ENCODE data around the gene FRMPD2. TPM values are rescaled to one million over a fixed set of nuclear protein-coding genes. Genes with fewer than 3 reads are reported as not detected.

The FRMPD2 gene
- total RNA-seq, 5 donors from 2014 or later (not counting 1 experiment from before 2014, with no cell fraction given): 0.43 TPM; not detected in 4

GRCh38 chr10:48279081-48279751, 4.7 kb upstream of the FRMPD2 start:
- ATAC-seq (replicated peaks in 1 of 4) (no peak), DNase-seq (no peak)
- Mint-ChIP-seq H3K9me3 (peaks cover 9 to 10% (median 9%) of the 10 kb centered on the region in 3 donors), H3K27ac (no peak overlapping the region), H3K36me3 (no peaks in the 10 kb centered on the region), H3K4me3 (no peak overlapping the region), H3K4me1 (no peaks in the 10 kb centered on the region), H3K27me3 (peaks cover 9 to 24% of the 10 kb centered on the region in 2 donors)
- peaks cover 0 to 4% of the 10 kb centered on the region in 2 experiments for H3K27me3 ChIP-seq (replicated peaks in 1 of 2; ENCODE audit: control insufficient read depth in 2 of 2, extremely low read depth in 1 of 2, insufficient read depth in 2 of 2, low read length in 1 of 2)
- H3K36me3 ChIP-seq (ENCODE audit: control insufficient read depth in 2 of 2, extremely low read depth in 1 of 2, insufficient read depth in 1 of 2, low read length in 1 of 2): no peaks in the 10 kb centered on the region
- no peak overlapping the region for H3K4me3 ChIP-seq (ENCODE audit: control insufficient read depth in 1 of 2, extremely low read depth in 1 of 2, low read length in 1 of 2)
- CTCF ChIA-PET: no interaction called here
- POLR2A ChIA-PET: no interaction called here
- WGBS (ENCODE audit: insufficient coverage): no CpG with 5 or more reads among the region's 2 CpGs
- H3K27ac ChIP-seq (ENCODE audit: low read length): no peak overlapping the region
- no peaks in the 10 kb centered on the region for H3K4me1 ChIP-seq (ENCODE audit: control insufficient read depth in 1 of 2, extremely low read depth in 1 of 2, insufficient read depth in 2 of 2, low read length in 2 of 2)
- no peaks in the 10 kb centered on the region for H3K9me3 ChIP-seq

- CTCF ChIA-PET: no interaction called here
- H3K27me3 Mint-ChIP-seq: peaks cover 9 to 21% of the 10 kb centered on the region in 2 donors
- Histone ChIP-seq H3K9me3 (no peaks in the 10 kb centered on the region), H3K4me3 (ENCODE audit: control insufficient read depth in 1 of 2, extremely low read depth in 1 of 2, low read length in 1 of 2) (no peak overlapping the region), H3K27ac (ENCODE audit: low read length) (no peak overlapping the region), H3K4me1 (ENCODE audit: control insufficient read depth in 1 of 2, extremely low read depth in 1 of 2, insufficient read depth in 2 of 2, low read length in 2 of 2) (no peaks in the 10 kb centered on the region), H3K27me3 (replicated peaks in 1 of 2; ENCODE audit: control insufficient read depth in 2 of 2, extremely low read depth in 1 of 2, insufficient read depth in 2 of 2, low read length in 1 of 2) (peaks cover 0 to 4% of the 10 kb centered on the region in 2 experiments), H3K36me3 (ENCODE audit: control insufficient read depth in 2 of 2, extremely low read depth in 1 of 2, insufficient read depth in 1 of 2, low read length in 1 of 2) (no peaks in the 10 kb centered on the region)
- WGBS (ENCODE audit: insufficient coverage): no CpG with 5 or more reads among the region's 1 CpG
- no peak overlapping the region for H3K4me3 Mint-ChIP-seq
- ATAC-seq (replicated peaks in 1 of 4) (no peak), DNase-seq (no peak)
- peaks cover 3 to 9% (median 6%) of the 10 kb centered on the region in 3 donors for H3K9me3 Mint-ChIP-seq
- no peak overlapping the region for H3K27ac Mint-ChIP-seq
- H3K36me3 Mint-ChIP-seq: no peaks in the 10 kb centered on the region
- POLR2A ChIA-PET: interaction anchor here in 1 of 2 donors (0.7 kb wide), 1 partner anchor 23 kb away, joined by 3 read pairs; no protein-coding TSS in a partner anchor
- no peaks in the 10 kb centered on the region for H3K4me1 Mint-ChIP-seq
These were observed 2.6 kb upstream of the FRMPD2 start for GRCh38 chr10:48277093-48277492.

- no peak overlapping the region for H3K4me3 ChIP-seq (ENCODE audit: control insufficient read depth in 1 of 2, extremely low read depth in 1 of 2, low read length in 1 of 2)
- Mint-ChIP-seq H3K9me3 (peaks cover 0 to 3% (median 0%) of the 10 kb centered on the region in 3 donors), H3K4me1 (no peaks in the 10 kb centered on the region), H3K36me3 (no peaks in the 10 kb centered on the region), H3K27ac (no peak overlapping the region), H3K27me3 (peaks cover 11 to 12% of the 10 kb centered on the region in 2 donors), H3K4me3 (no peak overlapping the region)
- no peaks in the 10 kb centered on the region for H3K27me3 ChIP-seq (replicated peaks in 1 of 2; ENCODE audit: control insufficient read depth in 2 of 2, extremely low read depth in 1 of 2, insufficient read depth in 2 of 2, low read length in 1 of 2)
- no peaks in the 10 kb centered on the region for H3K9me3 ChIP-seq
- CTCF ChIA-PET: no interaction called here
- no peaks in the 10 kb centered on the region for H3K4me1 ChIP-seq (ENCODE audit: control insufficient read depth in 1 of 2, extremely low read depth in 1 of 2, insufficient read depth in 2 of 2, low read length in 2 of 2)
- 40% methylated on average over 1 of the region's 2 CpGs for WGBS (ENCODE audit: insufficient coverage)
- POLR2A ChIA-PET: no interaction called here
- no peaks in the 10 kb centered on the region for H3K36me3 ChIP-seq (ENCODE audit: control insufficient read depth in 2 of 2, extremely low read depth in 1 of 2, insufficient read depth in 1 of 2, low read length in 1 of 2)
- no peak for ATAC-seq (replicated peaks in 1 of 4)
- no peak overlapping the region for H3K27ac ChIP-seq (ENCODE audit: low read length)
- no peak for DNase-seq
These were observed 755 bp downstream of the FRMPD2 start for GRCh38 chr10:48273741-48274140.

GRCh38 chr10:48272682-48273081, 1.8 kb downstream of the FRMPD2 start:
- no peak overlapping the region for H3K4me3 Mint-ChIP-seq
- Histone ChIP-seq H3K36me3 (ENCODE audit: control insufficient read depth in 2 of 2, extremely low read depth in 1 of 2, insufficient read depth in 1 of 2, low read length in 1 of 2) (no peaks in the 10 kb centered on the region), H3K27me3 (replicated peaks in 1 of 2; ENCODE audit: control insufficient read depth in 2 of 2, extremely low read depth in 1 of 2, insufficient read depth in 2 of 2, low read length in 1 of 2) (no peaks in the 10 kb centered on the region), H3K9me3 (no peaks in the 10 kb centered on the region), H3K27ac (ENCODE audit: low read length) (no peak overlapping the region), H3K4me1 (ENCODE audit: control insufficient read depth in 1 of 2, extremely low read depth in 1 of 2, insufficient read depth in 2 of 2, low read length in 2 of 2) (no peaks in the 10 kb centered on the region), H3K4me3 (ENCODE audit: control insufficient read depth in 1 of 2, extremely low read depth in 1 of 2, low read length in 1 of 2) (no peak overlapping the region)
- peaks cover 8 to 10% of the 10 kb centered on the region in 2 donors for H3K27me3 Mint-ChIP-seq
- no peak for DNase-seq
- peaks cover 0 to under 1% (median 0%) of the 10 kb centered on the region in 3 donors for H3K9me3 Mint-ChIP-seq
- WGBS (ENCODE audit: insufficient coverage): no CpG with 5 or more reads among the region's 2 CpGs
- no peak for ATAC-seq (replicated peaks in 1 of 4)
- H3K36me3 Mint-ChIP-seq: no peaks in the 10 kb centered on the region
- ChIA-PET POLR2A (no interaction called here), CTCF (no interaction called here)
- H3K27ac Mint-ChIP-seq: no peak overlapping the region
- no peaks in the 10 kb centered on the region for H3K4me1 Mint-ChIP-seq

GRCh38 chr10:48271047-48271730, 3.3 kb downstream of the FRMPD2 start:
- H3K4me1 Mint-ChIP-seq: no peaks in the 10 kb centered on the region
- no peak overlapping the region for H3K27ac Mint-ChIP-seq
- no peak overlapping the region for H3K27ac ChIP-seq (ENCODE audit: low read length)
- ChIA-PET CTCF (no interaction called here), POLR2A (no interaction called here)
- no peaks in the 10 kb centered on the region for H3K9me3 Mint-ChIP-seq
- no peak overlapping the region for H3K4me3 Mint-ChIP-seq
- no peak for DNase-seq
- H3K4me1 ChIP-seq (ENCODE audit: control insufficient read depth in 1 of 2, extremely low read depth in 1 of 2, insufficient read depth in 2 of 2, low read length in 2 of 2): no peaks in the 10 kb centered on the region
- WGBS (ENCODE audit: insufficient coverage): 53% methylated on average over 4 of the region's 5 CpGs
- peaks cover 8 to 10% of the 10 kb centered on the region in 2 donors for H3K27me3 Mint-ChIP-seq
- no peak for ATAC-seq (replicated peaks in 1 of 4)
- H3K27me3 ChIP-seq (replicated peaks in 1 of 2; ENCODE audit: control insufficient read depth in 2 of 2, extremely low read depth in 1 of 2, insufficient read depth in 2 of 2, low read length in 1 of 2): peaks cover 0 to 3% of the 10 kb centered on the region in 2 experiments
- no peaks in the 10 kb centered on the region for H3K36me3 ChIP-seq (ENCODE audit: control insufficient read depth in 2 of 2, extremely low read depth in 1 of 2, insufficient read depth in 1 of 2, low read length in 1 of 2)
- H3K4me3 ChIP-seq (ENCODE audit: control insufficient read depth in 1 of 2, extremely low read depth in 1 of 2, low read length in 1 of 2): no peak overlapping the region
- no peaks in the 10 kb centered on the region for H3K9me3 ChIP-seq
- no peaks in the 10 kb centered on the region for H3K36me3 Mint-ChIP-seq

- Histone ChIP-seq H3K27ac (ENCODE audit: low read length) (no peak overlapping the region), H3K4me1 (ENCODE audit: control insufficient read depth in 1 of 2, extremely low read depth in 1 of 2, insufficient read depth in 2 of 2, low read length in 2 of 2) (no peaks in the 10 kb centered on the region), H3K36me3 (ENCODE audit: control insufficient read depth in 2 of 2, extremely low read depth in 1 of 2, insufficient read depth in 1 of 2, low read length in 1 of 2) (no peaks in the 10 kb centered on the region), H3K27me3 (replicated peaks in 1 of 2; ENCODE audit: control insufficient read depth in 2 of 2, extremely low read depth in 1 of 2, insufficient read depth in 2 of 2, low read length in 1 of 2) (peaks cover 0 to 3% of the 10 kb centered on the region in 2 experiments), H3K9me3 (no peaks in the 10 kb centered on the region), H3K4me3 (ENCODE audit: control insufficient read depth in 1 of 2, extremely low read depth in 1 of 2, low read length in 1 of 2) (no peak overlapping the region)
- ChIA-PET CTCF (no interaction called here), POLR2A (no interaction called here)
- Mint-ChIP-seq H3K4me1 (no peaks in the 10 kb centered on the region), H3K36me3 (no peaks in the 10 kb centered on the region), H3K4me3 (no peak overlapping the region), H3K27ac (no peak overlapping the region), H3K9me3 (no peaks in the 10 kb centered on the region), H3K27me3 (peaks cover 8 to 9% of the 10 kb centered on the region in 2 donors)
- 100% methylated on average over 1 of the region's 4 CpGs for WGBS (ENCODE audit: insufficient coverage)
- DNase-seq (no peak), ATAC-seq (replicated peaks in 1 of 4) (no peak)
These were observed 8.0 kb downstream of the FRMPD2 start for GRCh38 chr10:48266528-48266927.
